Breast epithelium (tissue), 3 donors: ENCODE measurements around the gene BMAL2.

ENCODE experiments used
- POLR2A ChIP-seq: fragments of 450-650 bp; IDR thresholded peaks from one replicate; pipeline ENCODE4 v1.6.1; 2016; ENCODE audit warnings: antibody characterized with exemption, mild to moderate bottlenecking, moderate library complexity
- POLR2AphosphoS5 ChIP-seq, 3 donors: sonication (generic); formaldehyde crosslinking; IDR thresholded peaks; one replicate each; pipeline ENCODE4 v1.6.1; 2017; ENCODE audit warnings: antibody characterized with exemption in 3 of 3
- TF ChIP-seq, protein P1 (sequence below), 3 donors: fragments of 450-650 bp; IDR thresholded peaks; one replicate each; pipeline ENCODE4 v1.5.1; 2016 to 2017; ENCODE audit warnings: antibody characterized with exemption in 3 of 3, mild to moderate bottlenecking in 3 of 3, moderate library complexity in 3 of 3

DNA sequence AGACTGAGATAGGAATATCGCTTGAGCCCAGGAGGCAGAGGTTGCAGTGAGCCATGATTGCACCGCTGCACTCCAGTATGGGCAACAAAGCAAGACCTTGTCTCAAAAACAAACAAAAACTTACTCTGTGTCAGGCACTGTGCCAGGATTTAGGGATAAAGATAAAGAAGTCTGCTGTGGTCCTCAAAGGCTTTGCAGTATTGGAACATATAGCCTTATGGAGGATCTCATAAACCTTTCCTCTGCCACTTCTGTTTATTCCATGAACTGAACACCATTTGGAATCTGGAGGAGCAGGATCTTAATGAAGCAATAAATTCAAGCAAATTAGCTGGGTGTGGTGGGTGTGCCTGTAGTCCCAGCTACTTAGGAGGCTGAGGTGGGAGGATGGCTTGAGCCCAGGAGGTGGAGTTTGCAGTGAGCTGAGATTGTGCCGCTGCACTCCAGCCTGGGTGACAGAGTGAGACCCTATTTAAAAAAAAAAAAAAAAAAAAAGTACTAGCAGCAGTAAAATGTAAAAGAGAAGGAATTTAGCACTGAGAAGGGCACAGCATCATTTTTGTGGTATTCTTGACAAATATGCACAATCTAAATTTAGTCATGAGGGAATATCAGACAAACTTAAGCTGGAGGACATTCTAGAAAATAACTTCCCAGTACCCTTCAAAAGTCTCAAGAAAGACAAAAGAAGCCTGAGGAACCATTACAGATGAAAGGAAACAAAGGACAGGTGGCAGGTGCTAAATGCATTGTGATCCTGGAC, 27.1 kb downstream of the BMAL2 start:
- TF ChIP-seq, protein P1, sequence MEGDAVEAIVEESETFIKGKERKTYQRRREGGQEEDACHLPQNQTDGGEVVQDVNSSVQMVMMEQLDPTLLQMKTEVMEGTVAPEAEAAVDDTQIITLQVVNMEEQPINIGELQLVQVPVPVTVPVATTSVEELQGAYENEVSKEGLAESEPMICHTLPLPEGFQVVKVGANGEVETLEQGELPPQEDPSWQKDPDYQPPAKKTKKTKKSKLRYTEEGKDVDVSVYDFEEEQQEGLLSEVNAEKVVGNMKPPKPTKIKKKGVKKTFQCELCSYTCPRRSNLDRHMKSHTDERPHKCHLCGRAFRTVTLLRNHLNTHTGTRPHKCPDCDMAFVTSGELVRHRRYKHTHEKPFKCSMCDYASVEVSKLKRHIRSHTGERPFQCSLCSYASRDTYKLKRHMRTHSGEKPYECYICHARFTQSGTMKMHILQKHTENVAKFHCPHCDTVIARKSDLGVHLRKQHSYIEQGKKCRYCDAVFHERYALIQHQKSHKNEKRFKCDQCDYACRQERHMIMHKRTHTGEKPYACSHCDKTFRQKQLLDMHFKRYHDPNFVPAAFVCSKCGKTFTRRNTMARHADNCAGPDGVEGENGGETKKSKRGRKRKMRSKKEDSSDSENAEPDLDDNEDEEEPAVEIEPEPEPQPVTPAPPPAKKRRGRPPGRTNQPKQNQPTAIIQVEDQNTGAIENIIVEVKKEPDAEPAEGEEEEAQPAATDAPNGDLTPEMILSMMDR (IDR thresholded peaks at IDR 0.05): no peak
- TF ChIP-seq POLR2AphosphoS5 (IDR thresholded peaks at IDR 0.05): no peak
- TF ChIP-seq POLR2A: no peak
